ENCODE measurements around the gene C19orf47. TPM values are rescaled to one million over a fixed set of nuclear protein-coding genes. Genes with fewer than 3 reads are reported as not detected.

C19orf47 gene, protein sequence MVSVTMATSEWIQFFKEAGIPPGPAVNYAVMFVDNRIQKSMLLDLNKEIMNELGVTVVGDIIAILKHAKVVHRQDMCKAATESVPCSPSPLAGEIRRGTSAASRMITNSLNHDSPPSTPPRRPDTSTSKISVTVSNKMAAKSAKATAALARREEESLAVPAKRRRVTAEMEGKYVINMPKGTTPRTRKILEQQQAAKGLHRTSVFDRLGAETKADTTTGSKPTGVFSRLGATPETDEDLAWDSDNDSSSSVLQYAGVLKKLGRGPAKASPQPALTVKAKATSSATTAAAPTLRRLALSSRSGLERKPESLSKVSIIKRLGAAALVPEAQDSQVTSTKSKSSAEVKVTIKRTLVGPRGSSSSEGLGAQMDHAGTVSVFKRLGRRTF
- total RNA-seq = 4.3 and 4.4 TPM in 2 replicates

DNA sequence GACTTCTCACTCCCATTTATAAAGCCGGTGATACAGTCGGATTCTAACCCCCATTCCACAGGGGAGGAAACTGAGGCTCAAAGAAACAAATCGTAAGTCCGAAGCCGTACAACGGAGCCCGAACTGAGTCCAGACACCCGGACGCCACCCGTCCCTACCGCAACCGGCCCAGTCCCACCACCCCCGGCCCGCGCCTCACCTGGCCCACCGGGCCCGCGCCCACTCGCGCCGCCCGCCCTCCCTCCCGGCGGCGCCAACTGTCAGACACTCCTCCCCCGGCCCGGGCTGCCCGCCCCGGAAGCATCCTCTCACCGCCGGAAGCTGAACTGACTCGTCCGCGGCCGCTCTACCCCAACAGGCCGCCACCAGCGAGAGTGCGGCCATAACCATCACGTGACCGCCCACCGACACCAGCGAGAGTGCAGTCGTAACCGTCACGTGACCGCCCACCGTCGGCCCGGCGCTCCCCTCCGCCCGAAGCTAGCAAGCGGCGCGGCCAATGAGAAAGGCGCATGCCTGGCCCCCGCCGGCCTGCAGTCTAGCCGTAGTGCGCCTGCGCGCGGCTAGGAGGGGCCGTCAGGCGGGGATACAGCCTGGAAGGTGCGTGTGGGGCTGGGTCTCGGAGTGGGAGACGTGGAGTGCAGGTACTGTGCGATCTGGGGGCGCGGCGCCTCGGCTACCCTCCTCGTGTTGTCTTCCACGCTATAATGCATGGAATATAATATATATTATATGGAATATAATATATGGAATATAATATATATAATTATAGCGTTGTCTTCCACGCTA is at the start of gene C19orf47, which contains the start of gene PLD3:
Gene C19orf47 (minus strand): TSS at position 273 of the 789 bp plus-strand sequence. CDS start 6,540 bp downstream, outside the sequence.
Gene PLD3 (plus strand): TSS at position 571 of the 789 bp plus-strand sequence. CDS start 17,789 bp downstream, outside the sequence.

DNA sequence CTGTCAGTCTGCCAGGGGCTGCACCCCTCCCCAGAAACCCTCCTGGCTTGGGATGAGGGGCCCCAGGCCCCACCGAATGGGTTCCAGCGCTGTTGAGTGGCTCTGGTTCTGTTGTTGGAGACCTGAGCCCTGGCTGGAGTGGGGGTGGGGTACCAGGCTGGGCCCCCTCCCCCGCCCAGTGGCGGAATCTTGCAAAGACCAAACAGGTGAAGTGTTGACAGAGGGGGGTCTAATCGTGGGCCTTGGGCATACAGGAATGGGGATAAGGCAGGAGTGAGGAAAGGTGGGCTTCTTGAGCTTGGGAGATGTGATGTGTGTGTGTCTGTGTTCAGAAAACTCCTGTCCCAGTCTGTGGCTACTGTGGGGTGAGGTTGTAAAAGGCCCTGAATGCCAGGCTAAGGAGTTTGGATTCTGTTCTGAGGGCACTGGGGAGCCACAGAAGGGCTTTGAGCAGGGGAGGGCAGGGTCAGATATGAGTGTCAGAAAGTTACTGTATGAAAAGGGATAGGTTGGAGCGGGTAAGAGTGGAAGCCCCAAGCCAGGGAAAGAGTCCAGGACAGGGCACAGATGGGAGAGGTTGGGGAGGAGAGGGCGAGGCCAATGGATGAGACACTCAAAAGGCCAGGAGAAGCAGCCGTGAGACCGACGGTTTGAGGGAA is 42.0 kb upstream of the C19orf47 start, which contains the start of gene HIPK4:
Gene HIPK4 (minus strand): TSS at position 98 of the 659 bp plus-strand sequence. CDS start 279 bp downstream, outside the sequence.

DNA sequence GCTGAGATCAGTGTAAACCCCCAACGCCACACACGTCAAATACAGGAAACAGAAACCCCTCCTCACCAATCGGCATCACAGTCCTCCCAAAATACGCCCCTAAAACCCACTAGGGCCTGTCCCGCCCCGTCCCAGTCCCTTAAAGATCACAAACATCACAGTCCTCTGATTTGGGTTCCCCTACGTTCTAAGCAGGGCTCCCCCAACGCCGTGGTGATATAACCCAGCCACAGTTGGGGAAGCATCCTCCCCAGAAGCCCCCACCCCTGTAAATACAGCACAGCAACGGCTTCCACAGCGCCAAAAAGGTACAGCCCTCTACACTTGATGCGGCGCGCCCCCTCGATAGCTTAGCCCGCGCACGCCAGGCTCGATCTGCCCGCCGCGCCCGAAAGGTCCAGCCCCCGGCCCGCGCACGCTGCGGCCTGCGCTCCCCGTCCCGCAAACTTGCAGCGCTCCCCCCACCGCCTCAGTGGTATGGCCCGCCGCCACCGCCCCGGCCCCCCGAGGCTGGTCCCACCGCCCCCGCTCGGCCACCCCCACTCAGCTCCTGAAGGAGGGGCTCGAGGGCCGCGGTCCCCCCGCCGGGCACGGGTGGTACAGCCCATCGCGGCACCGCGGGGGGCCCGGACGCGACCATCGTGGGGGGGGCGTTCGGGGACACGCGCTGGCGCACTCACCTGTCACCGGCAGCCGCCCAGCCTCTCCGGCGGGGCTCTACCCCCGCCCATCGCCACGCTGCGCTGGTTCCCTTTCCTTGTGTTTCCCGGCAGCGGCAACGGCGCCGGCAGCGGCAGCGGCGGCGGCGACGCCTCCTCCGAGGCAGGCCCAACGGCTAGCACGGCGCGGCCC is 63.5 kb downstream of the C19orf47 start, which contains the start of gene AKT2:
Gene AKT2 (minus strand): TSS at position 845 of the 852 bp plus-strand sequence. CDS start 20,078 bp downstream, outside the sequence.

Other genes starting within 250 kb of the C19orf47 start
- gene MAP3K10, start 157.0 kb downstream of the C19orf47 start, total RNA-seq = 4.4 and 8.1 TPM in 2 replicates
- gene TTC9B, start 130.0 kb downstream of the C19orf47 start, total RNA-seq = not detected in 2 replicates
- gene CCNP, start 121.7 kb downstream of the C19orf47 start, total RNA-seq = 0.09 TPM in 1 of 2 replicates, not detected in the other
- gene AKT2, start 63.1 kb downstream of the C19orf47 start, total RNA-seq = 20.1 and 38.0 TPM in 2 replicates
- 92.4 and 132 TPM in 2 replicates for gene PLD3, start 298 bp upstream of the C19orf47 start, total RNA-seq
- gene HIPK4, start 41.8 kb upstream of the C19orf47 start, total RNA-seq = under 0.01 and 0.09 TPM in 2 replicates
- gene PRX, start 65.0 kb upstream of the C19orf47 start, total RNA-seq = 0.81 and 1.1 TPM in 2 replicates
- 18.1 and 23.8 TPM in 2 replicates for gene SERTAD1, start 77.6 kb upstream of the C19orf47 start, total RNA-seq
- gene SERTAD3, start 95.9 kb upstream of the C19orf47 start, total RNA-seq = 13.7 and 15.2 TPM in 2 replicates
- gene BLVRB, start 117.3 kb upstream of the C19orf47 start, total RNA-seq = 56.2 and 67.8 TPM in 2 replicates
- 0.09 and 0.28 TPM in 2 replicates for gene SPTBN4, start 118.6 kb upstream of the C19orf47 start, total RNA-seq
- 23.8 and 25.1 TPM in 2 replicates for gene SHKBP1, start 228.5 kb upstream of the C19orf47 start, total RNA-seq

All from endothelial cell of coronary artery (primary cell).